HG02852 (cell line): Measurements from ENCODE around the gene PHLPP1.
A peak's percentile ranks its signal among the peaks of the same experiment; 100 is the strongest.

Experiments
- ATAC-seq: cut with Tn5 transposase; IDR thresholded peaks from one replicate; pipeline ENCODE4 v1.9.1; 2021; ENCODE audit warnings: mild to moderate bottlenecking, moderate library complexity; ENCODE audit not compliant: unreplicated experiment

Gene PHLPP1

GRCh38 chr18:62717169-62717924, 2.0 kb downstream of the PHLPP1 start:
- no peak for ATAC-seq

- no peak for ATAC-seq
Observed at GRCh38 chr18:62717925-62718800, 2.8 kb downstream of the PHLPP1 start.

- no peak for ATAC-seq
Observed at GRCh38 chr18:62720048-62720447, 4.7 kb downstream of the PHLPP1 start.

GRCh38 chr18:62720766-62721613, 5.6 kb downstream of the PHLPP1 start:
- no peak for ATAC-seq

- ATAC-seq = no peak
Observed at GRCh38 chr18:62721839-62722795, 6.8 kb downstream of the PHLPP1 start.

GRCh38 chr18:62723666-62724281, 8.4 kb downstream of the PHLPP1 start:
- ATAC-seq = no peak

- no peak for ATAC-seq
Observed at GRCh38 chr18:62725896-62726295, 10.6 kb downstream of the PHLPP1 start.

- no peak for ATAC-seq
Observed at GRCh38 chr18:62728254-62728653, 12.9 kb downstream of the PHLPP1 start.

- ATAC-seq = peak; percentile 90
Observed at GRCh38 chr18:62729487-62730386, 14.4 kb downstream of the PHLPP1 start.

GRCh38 chr18:62730941-62731340, 15.6 kb downstream of the PHLPP1 start:
- no peak for ATAC-seq

GRCh38 chr18:62732617-62733016, 17.3 kb downstream of the PHLPP1 start:
- no peak for ATAC-seq

- ATAC-seq = no peak
Observed at GRCh38 chr18:62734290-62734689, 18.9 kb downstream of the PHLPP1 start.

- ATAC-seq = no peak
Observed at GRCh38 chr18:62735387-62735786, 20.0 kb downstream of the PHLPP1 start.

GRCh38 chr18:62736077-62736855, 20.9 kb downstream of the PHLPP1 start:
- ATAC-seq = no peak

- ATAC-seq = no peak
Observed at GRCh38 chr18:62737241-62737873, 22.0 kb downstream of the PHLPP1 start.

- no peak for ATAC-seq
Observed at GRCh38 chr18:62738639-62739038, 23.3 kb downstream of the PHLPP1 start.

- ATAC-seq = no peak
Observed at GRCh38 chr18:62739911-62740310, 24.6 kb downstream of the PHLPP1 start.
